Hippocampal formation (tissue), 2 donors: Measurements from ENCODE around the gene MEIOSIN.

Experiments
- DNase-seq, 2 donors: peaks; one replicate each; lab custom pipeline; 2025; lab: John Stamatoyannopoulos, UW

Gene MEIOSIN

DNA sequence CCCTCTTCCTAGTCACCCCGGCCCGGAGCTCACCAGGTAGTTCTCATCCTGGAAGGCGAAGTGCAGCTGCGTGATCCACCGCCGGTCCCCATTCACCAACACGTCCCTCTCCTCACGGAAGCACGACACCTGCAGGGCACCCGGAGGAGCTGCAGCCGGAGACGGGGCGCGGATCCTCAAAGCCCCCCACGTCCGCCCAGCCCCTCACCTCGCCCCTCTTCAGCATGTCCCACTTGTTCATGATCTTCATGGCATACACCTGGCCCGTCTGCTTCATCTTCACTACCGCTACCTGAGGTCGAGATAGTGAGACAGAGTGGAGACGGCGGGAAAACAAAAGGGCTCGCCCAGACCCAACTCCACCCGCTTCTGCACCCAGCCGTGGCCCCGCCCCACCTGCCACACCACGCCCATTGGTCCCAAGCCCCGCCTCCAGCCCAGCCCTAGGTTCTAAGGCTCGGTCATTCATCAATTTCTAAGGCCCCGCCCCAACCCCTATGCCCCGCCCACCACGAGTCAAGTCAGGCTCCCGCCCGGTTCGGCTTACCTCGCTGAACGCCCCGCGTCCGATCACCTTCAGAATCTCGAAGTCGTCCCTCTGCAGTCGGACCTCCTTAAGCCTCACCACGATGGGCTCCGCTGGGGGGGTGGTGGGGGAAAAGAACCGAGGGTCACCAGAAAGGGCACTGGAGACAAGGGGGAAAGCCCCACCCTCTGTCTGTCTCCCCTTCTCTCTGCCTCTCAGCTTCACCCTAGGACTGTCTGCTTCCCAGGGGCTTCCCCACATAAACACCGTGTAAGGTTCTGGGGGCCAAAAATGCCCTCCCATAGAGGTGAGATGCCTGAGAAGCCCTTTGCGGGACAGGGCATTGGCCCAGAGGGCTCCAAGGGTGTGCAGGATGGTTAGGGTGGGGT is 46.2 kb downstream of the MEIOSIN start:
- no peak for DNase-seq

DNA sequence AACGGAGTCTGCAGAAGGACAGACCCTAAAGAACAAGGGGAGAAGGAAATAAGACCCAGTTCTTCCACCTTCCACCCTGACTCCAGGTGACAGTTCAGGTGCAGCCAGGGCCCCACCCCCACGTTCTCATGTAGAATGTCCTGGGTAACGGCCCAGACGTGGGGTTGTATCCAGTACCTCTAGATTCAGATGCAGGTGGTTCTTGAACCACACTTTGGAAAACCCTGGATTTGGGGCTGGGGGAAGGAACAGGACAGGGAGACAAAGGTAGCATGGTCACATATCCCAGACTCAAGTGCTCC is 46.9 kb downstream of the MEIOSIN start:
- no peak for DNase-seq

DNA sequence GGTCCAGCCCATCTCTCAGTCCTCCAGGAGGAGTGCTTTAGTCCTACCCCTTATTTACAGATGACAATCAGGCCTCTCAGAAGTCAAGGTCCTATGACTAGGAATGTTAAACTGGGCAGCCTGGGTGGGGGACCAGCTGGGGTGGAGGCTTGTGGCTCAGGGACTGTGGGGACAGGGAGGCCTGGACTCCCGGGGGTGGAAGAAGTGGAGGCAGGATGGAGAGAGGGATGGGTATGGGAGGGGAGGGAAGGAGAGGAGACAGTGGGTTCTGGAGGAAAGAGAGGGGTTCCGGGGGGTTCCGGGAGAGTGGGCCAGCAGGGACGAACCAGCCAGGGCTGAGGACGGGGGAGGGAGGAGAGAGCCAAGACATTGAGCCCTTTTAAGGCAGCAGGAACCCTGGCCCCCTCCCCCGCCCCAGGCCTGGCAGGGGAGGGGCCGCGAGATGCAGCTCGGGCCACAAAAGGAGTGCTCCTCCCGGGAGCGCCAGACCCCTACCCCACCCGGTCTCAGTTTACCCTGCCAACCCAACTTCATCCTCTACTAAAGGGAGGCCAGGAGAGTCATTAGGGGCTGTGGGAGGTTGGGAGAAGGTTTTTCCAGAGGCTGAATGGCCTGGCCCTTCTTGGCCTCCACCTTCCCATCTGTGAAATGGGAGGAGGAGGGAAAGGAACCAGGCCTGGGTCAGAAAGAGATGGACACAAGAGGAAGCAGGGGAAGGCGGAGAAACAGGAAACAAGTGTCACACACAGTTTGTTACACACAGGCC is 47.4 kb downstream of the MEIOSIN start:
- DNase-seq, result no peak

GRCh38 chr19:45781214-45782161 is 48.2 kb downstream of the MEIOSIN start:
- no peak for DNase-seq

GRCh38 chr19:45782162-45782691 is 49.0 kb downstream of the MEIOSIN start, which contains the start of gene DMPK:
DMPK (minus strand) TSS chr19:45782490; CDS start chr19:45782352, 138 bp downstream.
- DNase-seq, result peak in 1 of 2 donors; percentile 3

- no peak for DNase-seq
Measured at GRCh38 chr19:45782820-45783785, 49.9 kb downstream of the MEIOSIN start.

DNA sequence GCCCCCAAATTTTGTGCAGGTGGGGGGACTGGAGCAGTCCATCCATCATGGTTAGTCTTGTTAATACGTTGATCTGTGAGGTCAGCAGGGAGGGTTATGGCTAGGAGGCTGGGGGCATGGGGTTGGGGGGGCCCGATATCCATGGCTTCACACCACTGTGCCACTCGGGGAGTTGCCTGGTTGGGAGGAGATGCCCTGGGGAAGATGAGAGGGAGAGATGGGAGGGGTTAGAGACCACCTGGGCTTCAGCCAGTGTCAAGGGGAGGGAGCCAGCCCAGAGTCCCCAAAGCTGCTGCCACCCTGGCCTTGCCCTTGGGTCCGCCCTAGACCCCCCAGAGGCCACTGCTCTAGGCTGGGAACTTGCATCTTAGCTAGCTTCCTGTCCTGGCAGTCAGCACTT is 50.9 kb downstream of the MEIOSIN start:
- DNase-seq, result no peak

DNA sequence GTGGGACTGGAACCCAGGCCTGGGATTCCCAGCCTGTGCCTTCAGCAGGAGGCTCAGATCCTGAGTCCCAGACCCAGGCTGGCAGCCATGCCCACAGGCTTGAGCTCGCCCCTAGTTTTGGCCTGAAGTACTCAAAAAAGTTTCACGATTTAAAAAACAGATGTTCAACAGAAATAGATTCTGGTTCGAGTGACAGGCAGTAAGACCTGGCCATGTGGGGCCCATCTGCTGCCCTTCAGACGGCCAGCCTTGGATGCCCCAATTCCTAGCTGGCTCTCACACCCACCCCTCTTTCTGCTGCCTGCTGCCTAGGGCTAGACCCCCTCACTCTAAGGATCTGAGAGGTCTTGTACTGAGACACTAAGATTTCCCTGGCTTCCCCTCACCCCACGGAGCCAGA is 51.9 kb downstream of the MEIOSIN start:
- no peak for DNase-seq

- DNase-seq, result no peak
Measured at GRCh38 chr19:45785781-45786532, 52.7 kb downstream of the MEIOSIN start.

- no peak for DNase-seq
Measured at GRCh38 chr19:45786533-45786894, 53.3 kb downstream of the MEIOSIN start.

DNA sequence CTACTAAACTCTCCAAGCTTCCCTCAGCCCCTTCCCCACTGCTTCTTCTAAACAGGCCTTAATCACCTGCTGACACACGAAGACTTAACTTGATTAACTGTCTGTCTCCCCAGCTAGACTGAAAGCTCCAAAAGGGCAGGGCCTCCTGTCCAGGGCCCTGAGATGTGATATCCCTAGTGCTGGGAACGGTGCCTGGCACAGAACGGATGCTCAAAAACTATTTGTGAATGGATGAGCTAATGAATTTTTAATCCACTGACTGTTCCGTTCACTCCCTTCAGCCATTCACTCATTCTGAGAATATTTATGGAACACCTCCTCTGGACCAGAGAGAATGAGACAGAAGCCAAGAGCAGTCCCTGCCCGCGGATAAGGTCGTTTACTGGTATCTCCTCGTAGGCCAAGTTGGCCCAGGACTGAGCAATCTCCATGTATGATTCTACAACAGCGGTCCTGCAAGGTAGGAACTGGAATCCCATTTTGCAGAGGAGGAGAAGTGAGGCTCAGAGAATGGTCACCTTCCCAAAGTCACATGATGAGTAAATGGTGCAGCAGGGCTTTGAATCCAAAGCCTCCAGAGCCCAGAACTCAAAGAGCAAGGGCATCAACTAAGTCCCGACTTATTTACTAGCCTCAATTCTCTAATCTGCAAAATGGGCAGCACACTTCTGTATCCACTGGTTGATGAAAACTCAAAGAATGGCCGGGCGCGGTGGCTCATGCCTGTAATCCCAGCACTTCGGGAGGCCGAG is 56.0 kb downstream of the MEIOSIN start:
- no peak for DNase-seq

DNA sequence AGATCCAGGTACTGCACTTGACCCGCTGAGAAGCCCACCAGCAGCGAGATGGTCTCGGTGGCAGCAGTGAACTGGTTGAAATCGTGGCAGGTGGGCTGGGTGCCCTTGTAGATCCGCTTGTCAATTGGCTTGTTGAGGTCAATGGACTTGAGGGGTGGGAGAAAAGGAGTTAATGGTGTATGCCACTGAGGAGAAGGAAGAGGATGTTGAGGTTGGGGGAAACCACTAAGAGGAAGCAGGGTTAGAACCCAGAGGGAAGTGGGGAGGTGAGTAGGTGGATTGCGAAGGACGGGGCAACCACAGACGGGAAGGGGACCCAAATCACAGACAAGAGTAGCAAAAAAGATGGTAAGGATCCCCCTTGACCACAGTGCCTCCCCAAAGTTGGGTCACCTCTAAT is 57.7 kb downstream of the MEIOSIN start:
- DNase-seq, result peak in 1 of 2 donors; percentile 13

DNA sequence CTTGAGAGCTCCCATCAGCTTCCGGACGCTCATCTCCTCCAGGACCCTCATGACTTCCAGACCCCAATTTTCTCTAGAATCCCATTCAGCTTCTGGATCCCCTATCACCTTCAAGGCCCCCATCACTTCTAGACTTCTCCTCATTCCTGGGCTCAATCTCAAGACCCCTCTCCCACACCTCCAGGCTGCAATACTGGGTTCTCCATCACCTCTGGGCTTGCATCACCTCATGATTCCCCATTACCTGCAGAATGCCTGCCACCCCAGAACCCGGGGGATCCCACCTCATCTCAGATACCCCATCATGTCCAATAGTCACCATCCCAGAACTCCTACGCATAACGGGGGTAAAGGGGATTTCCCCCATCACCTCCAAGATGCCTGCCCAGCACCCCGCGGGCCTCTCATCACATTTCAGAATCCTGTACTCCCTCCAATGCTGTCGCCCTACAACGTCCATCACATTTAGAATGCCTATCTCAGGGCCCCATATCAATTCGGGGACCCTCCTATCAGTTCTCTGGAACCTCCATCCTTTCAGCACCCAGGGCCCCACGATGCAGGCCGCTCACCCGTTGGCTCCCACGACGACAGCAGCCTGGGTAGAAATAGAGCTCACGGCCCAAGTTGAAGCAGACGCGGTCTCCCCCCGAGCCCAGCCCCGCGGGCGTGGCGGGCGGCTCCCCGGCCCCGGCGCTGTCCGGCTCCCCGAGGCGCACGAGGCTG is 58.7 kb downstream of the MEIOSIN start:
- DNase-seq, result no peak

DNA sequence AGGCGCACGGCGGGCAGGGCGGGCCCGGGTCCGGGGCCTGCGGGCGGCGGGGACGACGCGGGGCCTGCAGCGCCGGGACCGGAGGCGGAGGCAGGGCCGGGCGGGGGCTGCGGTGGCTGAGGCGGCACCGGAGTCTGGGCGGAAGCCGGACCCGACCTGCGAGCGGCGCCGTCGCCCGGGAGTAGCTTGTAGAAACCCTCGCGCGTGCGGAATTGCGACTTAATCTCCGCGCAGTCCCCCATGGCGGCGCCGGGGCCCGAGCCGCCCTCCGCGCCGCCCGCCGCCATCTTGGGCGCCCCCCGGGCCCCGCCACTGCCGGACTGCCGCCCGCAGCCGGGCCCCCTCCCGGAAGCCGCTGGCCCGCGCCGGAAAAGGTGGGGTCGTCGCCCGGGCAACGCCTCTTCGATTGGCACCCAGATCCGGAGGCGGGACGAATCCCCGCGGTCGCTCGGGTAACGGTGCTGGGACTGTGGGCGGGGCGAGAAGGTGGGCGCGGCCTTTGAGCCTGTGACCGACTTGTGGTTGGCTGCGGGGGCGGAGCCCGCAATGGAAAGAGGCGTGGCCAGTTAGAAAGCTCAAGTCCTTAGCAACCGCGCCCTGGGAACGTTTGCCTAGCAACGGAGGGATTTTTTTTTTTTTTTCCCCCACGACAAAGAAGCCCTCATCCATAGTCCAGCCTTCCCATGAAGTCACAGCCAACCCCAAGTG is 59.4 kb downstream of the MEIOSIN start, which contains the start of gene DMWD:
TSS of gene DMWD (minus strand) at position 376 of the 708 bp plus-strand sequence. CDS start at position 287, 89 bp downstream.
- DNase-seq, result peak; percentile 97 to 98

DNA sequence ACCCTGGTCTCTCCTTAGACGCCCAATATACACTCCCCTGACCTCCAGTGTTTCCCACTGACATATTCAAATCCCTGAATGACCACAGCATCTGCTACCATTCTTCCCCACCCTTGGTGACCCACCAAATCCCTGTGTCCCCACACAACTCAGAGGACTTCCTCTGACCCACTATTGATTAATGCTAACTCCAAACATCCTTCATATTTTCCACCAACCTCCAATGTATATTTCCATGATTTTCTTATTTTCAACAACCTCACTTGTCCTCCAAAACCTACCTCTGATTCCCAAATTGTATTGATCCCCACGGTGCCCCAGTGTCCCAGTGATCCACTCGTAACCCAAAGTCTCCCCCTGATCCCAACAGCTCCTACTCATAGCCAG is 59.9 kb downstream of the MEIOSIN start:
- no peak for DNase-seq

DNA sequence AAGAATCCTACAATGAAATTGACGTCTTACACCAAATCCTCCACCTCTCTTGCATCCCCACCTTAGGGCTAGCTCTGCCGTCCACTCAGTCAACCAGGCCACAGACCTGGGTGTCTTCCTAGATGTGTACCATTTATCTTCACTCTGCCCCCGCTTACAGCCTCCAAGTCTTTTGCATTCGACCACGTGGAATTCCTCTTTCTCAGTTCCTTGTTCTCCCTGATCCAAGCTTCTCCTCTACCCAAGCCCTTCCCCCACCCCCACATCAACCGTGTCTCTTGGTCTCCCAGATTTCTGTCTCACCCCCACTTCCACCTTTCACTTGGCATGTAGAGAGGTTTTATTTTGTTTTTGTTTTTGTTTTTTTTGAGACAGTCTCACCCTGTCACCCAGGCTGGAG is 60.6 kb downstream of the MEIOSIN start:
- DNase-seq, result no peak

- no peak for DNase-seq
Measured at GRCh38 chr19:45794627-45795026, 61.4 kb downstream of the MEIOSIN start.
